ENCODE results near the gene TMEM163.

- TF ChIP-seq CTCF (IDR thresholded peaks at IDR 0.05) (no peak), EZH2 (IDR thresholded peaks at IDR 0.05) (no peak), EZH2phosphoT487 (IDR thresholded peaks at IDR 0.05) (no peak)
These were observed 132.4 kb downstream of the TMEM163 start for GRCh38 chr2:134586326-134586965.

Measured in neural progenitor cell (in vitro differentiated cells).